HL-60/S4 treated with retinoic acid at 250 ng/mL for 4 days and 3 days (cell line): Measurements from ENCODE around the gene GSS.
"Not testable (repeated sequence)": the region's sequence is repeated elsewhere in the genome, so short reads cannot be mapped to it uniquely, and the experiment has no call there.

ENCODE experiments used
- in situ Hi-C: fragments of 300-500 bp; cut with MboI; formaldehyde crosslinking; loops from 2 replicates; pipeline ENCODE4 v1.7.0; 2022; ENCODE audit warnings: low sequenced_read_pairs

Gene GSS

GRCh38 chr20:34915131-34915530 is 40.5 kb downstream of the GSS start:
- in situ Hi-C loops, result no loop called here

- in situ Hi-C loops, result no loop called here
These were observed 47.8 kb downstream of the GSS start for GRCh38 chr20:34907616-34908469.

- in situ Hi-C loops, result no loop called here
These were observed 51.4 kb downstream of the GSS start for GRCh38 chr20:34904202-34904621.

- in situ Hi-C loops, result not testable (repeated sequence)
These were observed 56.9 kb downstream of the GSS start for GRCh38 chr20:34898731-34899130.

GRCh38 chr20:34898129-34898528 is 57.5 kb downstream of the GSS start:
- in situ Hi-C loops, result not testable (repeated sequence)

- in situ Hi-C loops, result no loop called here
These were observed 59.5 kb downstream of the GSS start for GRCh38 chr20:34896086-34896621.

GRCh38 chr20:34895465-34895864 is 60.1 kb downstream of the GSS start:
- in situ Hi-C loops, result no loop called here

GRCh38 chr20:34894723-34895122 is 60.9 kb downstream of the GSS start:
- in situ Hi-C loops, result no loop called here

GRCh38 chr20:34892671-34893070 is 62.9 kb downstream of the GSS start:
- in situ Hi-C loops, result no loop called here

GRCh38 chr20:34891166-34892062 is 64.2 kb downstream of the GSS start:
- in situ Hi-C loops, result no loop called here

- in situ Hi-C loops, result no loop called here
These were observed 67.1 kb downstream of the GSS start for GRCh38 chr20:34888468-34888867.

- in situ Hi-C loops, result no loop called here
These were observed 68.6 kb downstream of the GSS start for GRCh38 chr20:34887023-34887422.

- in situ Hi-C loops, result no loop called here
These were observed 69.5 kb downstream of the GSS start for GRCh38 chr20:34886122-34886521.

GRCh38 chr20:34884260-34884659 is 71.3 kb downstream of the GSS start:
- in situ Hi-C loops, result no loop called here

- in situ Hi-C loops, result no loop called here
These were observed 71.8 kb downstream of the GSS start for GRCh38 chr20:34883809-34884208.

- in situ Hi-C loops, result no loop called here
These were observed 72.4 kb downstream of the GSS start for GRCh38 chr20:34883087-34883688.

- in situ Hi-C loops, result no loop called here
These were observed 73.9 kb downstream of the GSS start for GRCh38 chr20:34881689-34882088.

- in situ Hi-C loops, result not testable (repeated sequence)
These were observed 74.6 kb downstream of the GSS start for GRCh38 chr20:34880971-34881370.

- in situ Hi-C loops, result no loop called here
These were observed 75.3 kb downstream of the GSS start for GRCh38 chr20:34880215-34880850.
